HFFc6 (cell line): ENCODE results near the gene P2RY8. TPM values are rescaled to one million over a fixed set of nuclear protein-coding genes. Genes with fewer than 3 reads are reported as not detected.
A peak's percentile ranks its signal among the peaks of the same experiment; 100 is the strongest.

Source experiments
- DNase-seq: peaks from one replicate; pipeline ENCODE4 v3.0.0-alpha.2; 2018
- H3K27ac Mint-ChIP-seq: 2 replicates; pipeline ENCODE4 v1.8.0; 2020; ENCODE audit warnings: mild to moderate bottlenecking, mixed read lengths
- H3K27me3 Mint-ChIP-seq: 2 replicates; pipeline ENCODE4 v1.8.0; 2021; ENCODE audit warnings: mild to moderate bottlenecking, moderate library complexity, mixed read lengths; ENCODE audit not compliant: insufficient read depth
- H3K36me3 Mint-ChIP-seq: 2 replicates; pipeline ENCODE4 v1.8.0; 2021; ENCODE audit warnings: low read depth, mixed read lengths
- H3K4me1 Mint-ChIP-seq: 2 replicates; pipeline ENCODE4 v1.8.0; 2020; ENCODE audit warnings: low read depth, mixed read lengths
- H3K4me3 Mint-ChIP-seq: 2 replicates; pipeline ENCODE4 v1.8.0; 2020; ENCODE audit warnings: mild to moderate bottlenecking, moderate library complexity, mixed read lengths
- H3K9me3 Mint-ChIP-seq: 2 replicates; pipeline ENCODE4 v1.8.0; 2020; ENCODE audit warnings: mild to moderate bottlenecking, mixed read lengths
- total RNA-seq, 6 experiments: library from RNA; stranded (reverse); fragmentation: NEBNext Ultra II Directional; extraction: Animal tissue kit (Norgen Biotek cat#: 25700); gene quantifications; 2 replicates in 1 of 6; 3 replicates in 5 of 6; pipeline ENCODE4 v1.2.3, GENCODE V29; 2021
- TF ChIP-seq, protein P1 (sequence below): fragments of 200-600 bp; sonication (generic); IDR thresholded peaks from 2 replicates; pipeline ENCODE4 v1.5.0; 2021; ENCODE audit warnings: antibody characterized with exemption, mild to moderate bottlenecking

Gene P2RY8
- total RNA-seq, 6 experiments from 2014 or later, result not detected

DNA sequence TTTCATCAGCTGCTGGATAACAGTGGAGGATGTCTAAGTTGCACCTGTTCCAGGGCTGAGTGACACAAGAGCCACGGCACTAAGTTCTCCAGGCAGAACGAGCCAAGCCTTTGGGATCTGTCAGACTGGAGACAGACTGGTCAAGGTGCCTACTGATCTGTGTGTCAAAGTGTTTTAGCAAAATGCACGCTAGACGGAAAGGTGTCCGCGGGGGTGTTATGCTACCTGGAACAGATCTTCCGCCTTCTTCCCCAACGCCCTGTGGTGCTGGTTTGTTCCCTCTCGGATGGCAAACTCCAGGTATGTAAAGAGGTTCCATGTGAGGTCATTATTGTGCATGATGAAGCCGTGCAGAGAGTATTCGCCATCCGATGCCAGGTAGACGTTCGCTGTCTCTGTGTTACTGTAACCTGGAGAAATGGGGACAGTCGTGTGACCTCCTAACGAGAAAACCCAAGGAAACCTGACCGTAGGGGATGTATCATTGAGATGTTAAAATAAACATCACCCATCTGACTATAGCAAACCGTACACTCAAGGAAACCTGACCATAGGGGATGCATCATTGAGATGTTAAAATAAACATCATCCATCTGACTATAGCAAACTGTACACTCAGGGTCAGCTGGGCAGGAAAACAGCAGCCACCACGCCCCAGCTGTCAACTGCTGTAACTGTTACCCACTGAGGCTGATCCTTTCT is 115.4 kb downstream of the P2RY8 start:
- H3K4me3 Mint-ChIP-seq, result no peak overlapping the region
- H3K9me3 Mint-ChIP-seq, result peaks cover 46% of the 10 kb centered on the region
- TF ChIP-seq, protein P1, sequence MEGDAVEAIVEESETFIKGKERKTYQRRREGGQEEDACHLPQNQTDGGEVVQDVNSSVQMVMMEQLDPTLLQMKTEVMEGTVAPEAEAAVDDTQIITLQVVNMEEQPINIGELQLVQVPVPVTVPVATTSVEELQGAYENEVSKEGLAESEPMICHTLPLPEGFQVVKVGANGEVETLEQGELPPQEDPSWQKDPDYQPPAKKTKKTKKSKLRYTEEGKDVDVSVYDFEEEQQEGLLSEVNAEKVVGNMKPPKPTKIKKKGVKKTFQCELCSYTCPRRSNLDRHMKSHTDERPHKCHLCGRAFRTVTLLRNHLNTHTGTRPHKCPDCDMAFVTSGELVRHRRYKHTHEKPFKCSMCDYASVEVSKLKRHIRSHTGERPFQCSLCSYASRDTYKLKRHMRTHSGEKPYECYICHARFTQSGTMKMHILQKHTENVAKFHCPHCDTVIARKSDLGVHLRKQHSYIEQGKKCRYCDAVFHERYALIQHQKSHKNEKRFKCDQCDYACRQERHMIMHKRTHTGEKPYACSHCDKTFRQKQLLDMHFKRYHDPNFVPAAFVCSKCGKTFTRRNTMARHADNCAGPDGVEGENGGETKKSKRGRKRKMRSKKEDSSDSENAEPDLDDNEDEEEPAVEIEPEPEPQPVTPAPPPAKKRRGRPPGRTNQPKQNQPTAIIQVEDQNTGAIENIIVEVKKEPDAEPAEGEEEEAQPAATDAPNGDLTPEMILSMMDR, result no peak
- no peak for DNase-seq
- no peak overlapping the region for H3K27ac Mint-ChIP-seq
- H3K27me3 Mint-ChIP-seq, result peaks cover 11% of the 10 kb centered on the region
- no peaks in the 10 kb centered on the region for H3K4me1 Mint-ChIP-seq
- H3K36me3 Mint-ChIP-seq, result peaks cover 54% of the 10 kb centered on the region

- Mint-ChIP-seq H3K9me3 (peaks cover 46% of the 10 kb centered on the region), H3K4me1 (no peaks in the 10 kb centered on the region), H3K36me3 (peaks cover 47% of the 10 kb centered on the region), H3K27ac (peak overlapping the region; percentile 5; the same call in 1 of the 2 replicates), H3K27me3 (peaks cover 11% of the 10 kb centered on the region), H3K4me3 (no peak overlapping the region; the same call in 1 of the 2 replicates)
- no peak for DNase-seq
- TF ChIP-seq, protein P1, result no peak
Observed at GRCh38 chrX:1420371-1420770, 116.6 kb downstream of the P2RY8 start.

DNA sequence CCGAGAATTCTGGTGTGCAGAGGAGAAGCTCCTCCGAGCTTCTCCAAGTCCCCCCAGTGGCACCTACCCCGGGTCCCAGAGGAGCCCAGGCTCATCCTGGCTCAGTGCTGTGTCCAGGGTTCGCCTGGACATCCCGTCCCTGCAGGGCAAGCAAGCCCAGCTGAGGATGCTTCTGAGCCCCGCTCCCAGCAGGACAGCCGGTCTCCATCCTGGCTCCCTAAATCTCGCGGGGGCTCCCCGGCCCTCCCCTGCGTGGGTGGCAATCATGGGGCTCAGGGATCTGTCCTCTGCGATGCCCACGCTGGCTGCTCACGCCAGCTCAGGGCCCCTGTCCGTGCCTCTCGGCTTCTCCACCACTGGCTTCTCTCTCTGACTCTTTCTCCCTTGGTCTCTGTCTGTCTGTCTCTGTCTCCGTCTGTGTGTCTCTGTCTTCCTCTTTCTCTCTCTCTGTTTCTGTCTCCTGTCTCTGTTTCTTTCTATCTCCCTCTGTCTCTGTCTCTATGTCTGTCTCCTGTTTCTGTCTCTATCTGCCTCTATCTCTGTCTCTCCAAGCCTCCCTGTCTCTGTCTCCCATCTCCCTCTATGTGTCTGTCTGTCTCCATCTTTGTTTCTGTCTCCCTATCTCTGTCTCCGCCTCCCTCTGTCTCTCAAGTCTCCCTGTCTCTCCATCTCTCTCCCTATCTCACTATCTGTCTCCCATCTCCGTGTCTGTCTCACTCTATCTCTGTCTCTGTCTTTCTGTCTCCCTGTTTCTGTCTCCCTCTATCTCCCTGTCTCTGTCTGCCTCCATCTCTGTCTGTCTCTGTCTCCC is 117.2 kb downstream of the P2RY8 start:
- H3K27me3 Mint-ChIP-seq, result peaks cover 11% of the 10 kb centered on the region
- peaks cover 42% of the 10 kb centered on the region for H3K9me3 Mint-ChIP-seq
- peaks cover 41% of the 10 kb centered on the region for H3K36me3 Mint-ChIP-seq
- H3K4me1 Mint-ChIP-seq, result no peaks in the 10 kb centered on the region
- TF ChIP-seq, protein P1, result no peak
- no peak for DNase-seq
- H3K4me3 Mint-ChIP-seq, result no peak overlapping the region
- H3K27ac Mint-ChIP-seq, result peak overlapping the region; percentile 5; the same call in 1 of the 2 replicates

DNA sequence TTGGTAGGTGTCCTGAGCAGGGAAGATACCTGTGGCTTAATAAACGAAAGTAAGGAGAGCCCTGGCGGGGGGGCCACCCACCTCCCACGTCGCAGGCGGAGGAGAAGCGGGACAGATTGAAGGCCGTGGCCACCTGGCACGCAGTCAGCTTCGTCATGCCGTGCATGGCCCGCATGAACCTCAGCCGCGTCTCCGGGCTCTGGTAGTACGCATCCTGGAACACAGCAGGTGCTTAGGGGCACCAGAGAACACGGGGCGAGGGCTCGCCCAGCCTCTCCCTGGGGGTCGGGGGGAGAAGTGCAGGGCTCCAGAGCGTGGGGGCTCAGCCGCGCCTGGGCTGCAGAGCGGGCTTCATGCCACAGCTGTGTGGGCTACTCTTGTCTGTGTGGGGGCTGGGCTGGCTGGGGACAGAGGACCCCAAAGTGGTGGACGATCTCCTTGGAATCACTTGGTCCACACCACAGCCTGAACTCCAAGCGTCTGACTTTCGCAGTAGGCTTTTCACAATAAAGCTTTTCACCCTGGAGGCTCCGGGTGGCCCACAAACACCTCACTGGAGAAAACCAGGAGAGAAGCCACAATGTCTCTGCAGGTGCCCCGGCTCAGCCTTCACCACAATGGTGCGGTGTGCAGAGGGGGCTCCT is 118.0 kb downstream of the P2RY8 start:
- H3K4me3 Mint-ChIP-seq, result no peak overlapping the region
- TF ChIP-seq, protein P1, result no peak
- H3K4me1 Mint-ChIP-seq, result no peaks in the 10 kb centered on the region
- no peak overlapping the region for H3K27ac Mint-ChIP-seq
- H3K9me3 Mint-ChIP-seq, result peaks cover 37% of the 10 kb centered on the region
- peaks cover 37% of the 10 kb centered on the region for H3K36me3 Mint-ChIP-seq
- no peak for DNase-seq
- peaks cover 11% of the 10 kb centered on the region for H3K27me3 Mint-ChIP-seq

GRCh38 chrX:1417921-1418771 is 118.8 kb downstream of the P2RY8 start:
- Mint-ChIP-seq H3K36me3 (peaks cover 38% of the 10 kb centered on the region), H3K27me3 (peaks cover 9% of the 10 kb centered on the region), H3K4me1 (no peaks in the 10 kb centered on the region), H3K4me3 (no peak overlapping the region), H3K27ac (no peak overlapping the region), H3K9me3 (peaks cover 29% of the 10 kb centered on the region)
- DNase-seq, result no peak
- TF ChIP-seq, protein P1, result no peak
